ENCODE data around the gene AQP12B.
"Not testable (repeated sequence)": the region's sequence is repeated elsewhere in the genome, so short reads cannot be mapped to it uniquely, and the experiment has no call there.

AQP12B gene

DNA sequence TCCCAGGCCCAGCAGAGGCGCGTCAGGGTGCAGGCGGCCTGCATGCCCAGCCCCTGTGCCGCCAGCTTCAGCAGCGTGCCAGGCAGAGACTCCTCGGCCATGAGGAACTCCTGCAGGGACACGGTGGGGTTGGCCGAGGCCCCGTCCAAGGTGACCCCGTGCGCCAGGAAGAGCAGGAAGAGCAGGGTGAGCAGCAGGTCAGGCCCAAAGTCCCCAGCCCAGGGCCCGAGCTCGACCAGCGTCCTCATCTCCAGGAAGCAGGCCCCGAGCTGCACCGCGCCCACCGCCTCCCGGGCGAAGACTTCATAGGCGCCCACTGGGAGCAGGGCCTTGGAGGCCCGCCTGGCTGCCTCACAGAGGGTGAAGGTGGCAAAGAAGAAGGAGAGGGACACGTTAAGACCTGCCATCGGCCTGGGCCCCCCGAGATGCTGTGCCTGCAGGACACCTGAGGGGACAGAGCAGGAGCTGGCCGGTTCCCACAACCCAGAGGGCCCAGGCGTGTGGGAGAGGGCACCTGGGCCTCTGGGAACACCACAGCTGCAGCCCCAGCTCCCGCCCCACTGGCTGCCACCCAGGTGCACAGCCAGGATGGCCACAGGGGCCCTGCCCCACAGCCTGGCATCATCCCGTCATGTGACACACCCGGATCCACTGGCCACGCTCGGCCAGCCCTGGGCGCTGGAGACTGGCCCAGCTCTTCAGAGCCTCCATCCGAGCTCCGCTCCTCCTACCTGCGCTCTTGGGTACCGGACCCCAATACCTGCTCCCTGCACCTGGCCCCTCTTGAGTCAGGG, at the start of gene AQP12B:
Gene AQP12B (minus strand): TSS at position 455 of the 794 bp plus-strand sequence. CDS start 48 bp downstream, at position 407.
- not testable (repeated sequence) for H3K36me3 Mint-ChIP-seq (ENCODE audit: low read depth); H3K4me3 Mint-ChIP-seq; H3K9me3 Mint-ChIP-seq; H3K27ac Mint-ChIP-seq; H3K27me3 Mint-ChIP-seq (ENCODE audit: low read depth)
- peaks cover 11% of the 10 kb centered on the region for H3K4me1 Mint-ChIP-seq

DNA sequence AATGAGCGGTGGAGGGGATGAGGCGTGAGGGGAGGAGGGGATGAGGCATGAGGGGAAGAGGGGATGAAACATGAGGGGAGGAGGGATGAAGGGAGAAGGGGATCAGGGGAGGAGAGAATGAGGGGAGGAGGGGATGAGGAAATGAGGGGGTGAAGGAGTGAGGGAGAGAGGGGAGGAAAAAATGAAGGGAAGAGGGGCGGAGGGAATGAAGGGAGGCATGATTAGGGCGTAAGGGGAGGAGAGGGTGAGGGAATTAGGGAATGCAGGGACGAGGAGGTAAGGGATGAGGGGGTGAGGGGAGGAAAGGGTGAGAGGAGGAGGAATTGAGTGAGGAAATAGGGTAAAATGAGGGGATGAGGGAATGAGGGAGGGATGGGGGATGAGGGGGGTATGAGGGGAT, 49.5 kb upstream of the AQP12B start:
- H3K4me3 Mint-ChIP-seq, result no peak overlapping the region
- no peaks in the 10 kb centered on the region for H3K9me3 Mint-ChIP-seq
- no peak overlapping the region for H3K27ac Mint-ChIP-seq
- peaks cover 5% of the 10 kb centered on the region for H3K4me1 Mint-ChIP-seq
- TF ChIP-seq, protein P1, sequence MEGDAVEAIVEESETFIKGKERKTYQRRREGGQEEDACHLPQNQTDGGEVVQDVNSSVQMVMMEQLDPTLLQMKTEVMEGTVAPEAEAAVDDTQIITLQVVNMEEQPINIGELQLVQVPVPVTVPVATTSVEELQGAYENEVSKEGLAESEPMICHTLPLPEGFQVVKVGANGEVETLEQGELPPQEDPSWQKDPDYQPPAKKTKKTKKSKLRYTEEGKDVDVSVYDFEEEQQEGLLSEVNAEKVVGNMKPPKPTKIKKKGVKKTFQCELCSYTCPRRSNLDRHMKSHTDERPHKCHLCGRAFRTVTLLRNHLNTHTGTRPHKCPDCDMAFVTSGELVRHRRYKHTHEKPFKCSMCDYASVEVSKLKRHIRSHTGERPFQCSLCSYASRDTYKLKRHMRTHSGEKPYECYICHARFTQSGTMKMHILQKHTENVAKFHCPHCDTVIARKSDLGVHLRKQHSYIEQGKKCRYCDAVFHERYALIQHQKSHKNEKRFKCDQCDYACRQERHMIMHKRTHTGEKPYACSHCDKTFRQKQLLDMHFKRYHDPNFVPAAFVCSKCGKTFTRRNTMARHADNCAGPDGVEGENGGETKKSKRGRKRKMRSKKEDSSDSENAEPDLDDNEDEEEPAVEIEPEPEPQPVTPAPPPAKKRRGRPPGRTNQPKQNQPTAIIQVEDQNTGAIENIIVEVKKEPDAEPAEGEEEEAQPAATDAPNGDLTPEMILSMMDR (IDR thresholded peaks at IDR 0.05; ENCODE audit: unreplicated experiment in 3 of 3), result no peak
- H3K36me3 Mint-ChIP-seq (ENCODE audit: low read depth), result no peaks in the 10 kb centered on the region
- H3K27me3 Mint-ChIP-seq (ENCODE audit: low read depth), result no peaks in the 10 kb centered on the region

GRCh38 chr2:240731178-240731545, 48.5 kb upstream of the AQP12B start:
- Mint-ChIP-seq H3K9me3 (no peaks in the 10 kb centered on the region), H3K27me3 (ENCODE audit: low read depth) (no peaks in the 10 kb centered on the region), H3K36me3 (ENCODE audit: low read depth) (no peaks in the 10 kb centered on the region), H3K4me3 (no peak overlapping the region), H3K4me1 (peaks cover 5% of the 10 kb centered on the region), H3K27ac (no peak overlapping the region)
- TF ChIP-seq, protein P1 (IDR thresholded peaks at IDR 0.05; ENCODE audit: unreplicated experiment in 3 of 3), result no peak

- Mint-ChIP-seq H3K36me3 (ENCODE audit: low read depth) (no peaks in the 10 kb centered on the region), H3K27me3 (ENCODE audit: low read depth) (no peaks in the 10 kb centered on the region), H3K9me3 (no peaks in the 10 kb centered on the region), H3K4me1 (peaks cover 5% of the 10 kb centered on the region), H3K4me3 (no peak overlapping the region), H3K27ac (no peak overlapping the region)
- TF ChIP-seq, protein P1 (IDR thresholded peaks at IDR 0.05; ENCODE audit: unreplicated experiment in 3 of 3), result no peak
Observed at GRCh38 chr2:240730501-240731177, 48.0 kb upstream of the AQP12B start.

GRCh38 chr2:240728827-240729226, 46.1 kb upstream of the AQP12B start:
- peaks cover 5% of the 10 kb centered on the region for H3K4me1 Mint-ChIP-seq
- H3K27ac Mint-ChIP-seq, result peak overlapping the region in 1 of 3 experiments; percentile 39
- no peaks in the 10 kb centered on the region for H3K36me3 Mint-ChIP-seq (ENCODE audit: low read depth)
- no peaks in the 10 kb centered on the region for H3K9me3 Mint-ChIP-seq
- TF ChIP-seq, protein P1 (IDR thresholded peaks at IDR 0.05; ENCODE audit: unreplicated experiment in 3 of 3), result no peak
- no peak overlapping the region for H3K4me3 Mint-ChIP-seq
- no peaks in the 10 kb centered on the region for H3K27me3 Mint-ChIP-seq (ENCODE audit: low read depth)

DNA sequence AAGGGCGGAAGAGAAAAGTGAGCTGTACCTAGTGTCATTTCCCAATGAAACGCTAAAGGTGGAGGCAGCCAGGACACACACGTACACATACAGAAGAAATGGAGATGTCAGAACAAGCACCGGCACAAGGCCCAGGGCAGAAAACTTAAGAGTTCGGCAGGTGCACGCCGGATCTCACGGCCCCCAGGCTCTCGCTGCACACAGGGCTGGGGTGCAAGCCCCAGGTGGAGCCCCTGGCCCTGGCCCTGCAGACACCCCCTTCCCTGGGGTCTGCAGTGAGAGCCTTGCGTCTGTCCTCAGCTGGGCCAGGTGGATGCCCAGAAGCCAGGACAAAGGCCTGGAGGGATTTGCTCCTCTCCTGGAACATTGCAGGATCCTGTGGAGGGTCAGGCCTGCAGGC, 45.7 kb upstream of the AQP12B start:
- no peaks in the 10 kb centered on the region for H3K9me3 Mint-ChIP-seq

More for the DNA sequence above, 45.7 kb upstream of the AQP12B start:
- Mint-ChIP-seq H3K4me3 (no peak overlapping the region), H3K36me3 (ENCODE audit: low read depth) (no peaks in the 10 kb centered on the region), H3K27me3 (ENCODE audit: low read depth) (no peaks in the 10 kb centered on the region), H3K27ac (no peak overlapping the region), H3K4me1 (peaks cover 5% of the 10 kb centered on the region)
- TF ChIP-seq, protein P1 (IDR thresholded peaks at IDR 0.05; ENCODE audit: unreplicated experiment in 3 of 3), result no peak
